Keratinocyte (primary cell): ENCODE measurements around the gene CRYGC. TPM values are rescaled to one million over a fixed set of nuclear protein-coding genes. Genes with fewer than 3 reads are reported as not detected.

Experiments used
- DNase-seq: peaks from one replicate; pipeline ENCODE4 v3.0.0-alpha.2; 2011; ENCODE audit warnings: low read depth, missing footprints, low spot score
- FAIRE-seq: peaks from 2 replicates; lab custom pipeline; 2011; peaks lifted over from hg19 to GRCh38; lab: Jason Lieb, UNC
- H2AFZ ChIP-seq: 2 replicates; pipeline ENCODE4 v1.6.0; 2012; ENCODE audit warnings: low read length, control low read depth, inconsistent platforms; ENCODE audit not compliant: control insufficient read depth
- H3K27ac ChIP-seq: 2 replicates; pipeline ENCODE4 v1.5.1; 2011; ENCODE audit warnings: low read length; ENCODE audit not compliant: control insufficient read depth, insufficient read depth
- H3K27me3 ChIP-seq: 3 replicates; pipeline ENCODE4 v1.6.0; 2011; ENCODE audit warnings: low read length; ENCODE audit not compliant: control insufficient read depth, insufficient read depth; ENCODE audit errors: extremely low read depth
- H3K36me3 ChIP-seq, 2 experiments: 2 replicates in 1 of 2; 3 replicates in 1 of 2; pipeline ENCODE4 v1.5.1; 2011; ENCODE audit warnings: low read length in 2 of 2, mild to moderate bottlenecking in 1 of 2; ENCODE audit not compliant: control insufficient read depth in 2 of 2, insufficient read depth in 2 of 2; ENCODE audit errors: extremely low read depth in 1 of 2
- H3K4me1 ChIP-seq: 3 replicates; pipeline ENCODE4 v1.5.1; 2011; ENCODE audit warnings: low read length; ENCODE audit not compliant: control insufficient read depth, insufficient read depth; ENCODE audit errors: extremely low read depth
- H3K4me2 ChIP-seq: 3 replicates; pipeline ENCODE4 v1.6.0; 2011; ENCODE audit warnings: low read depth, low read length; ENCODE audit not compliant: control insufficient read depth, insufficient read depth; ENCODE audit errors: extremely low read depth
- H3K4me3 ChIP-seq, 3 experiments: fragments of 200-600 bp in 1 of 3; sonication (generic) in 1 of 3; 2 replicates in 2 of 3; 3 replicates in 1 of 3; pipeline ENCODE4 v1.5.1; 2011 to 2016; ENCODE audit warnings: low read length in 3 of 3, mild to moderate bottlenecking in 3 of 3, control low read depth in 2 of 3, inconsistent platforms in 1 of 3, low read depth in 1 of 3, mixed read lengths in 1 of 3, mixed run types in 1 of 3, moderate library complexity in 1 of 3; ENCODE audit not compliant: control insufficient read depth in 2 of 3, insufficient read depth in 2 of 3; ENCODE audit errors: extremely low read depth in 1 of 3
- H3K79me2 ChIP-seq: 2 replicates; pipeline ENCODE4 v1.6.0; 2012; ENCODE audit warnings: low read length; ENCODE audit not compliant: control insufficient read depth, insufficient read depth
- H3K9ac ChIP-seq: 3 replicates; pipeline ENCODE4 v1.6.0; 2011; ENCODE audit warnings: low read length; ENCODE audit not compliant: control insufficient read depth, insufficient read depth; ENCODE audit errors: extremely low read depth
- H3K9me1 ChIP-seq: 3 replicates; pipeline ENCODE4 v1.6.0; 2011; ENCODE audit warnings: low read length; ENCODE audit not compliant: control insufficient read depth, insufficient read depth; ENCODE audit errors: extremely low read depth
- H3K9me3 ChIP-seq: 2 replicates; pipeline ENCODE4 v1.5.1; 2012; ENCODE audit warnings: low read depth, low read length; ENCODE audit not compliant: control insufficient read depth
- H4K20me1 ChIP-seq: 3 replicates; pipeline ENCODE4 v1.6.0; 2011; ENCODE audit warnings: low read length; ENCODE audit not compliant: control insufficient read depth, insufficient read depth; ENCODE audit errors: extremely low read depth
- EZH2 ChIP-seq: IDR thresholded peaks from one replicate; pipeline ENCODE4 v1.6.1; 2012; ENCODE audit warnings: inconsistent platforms, mild to moderate bottlenecking, low read length, moderate library complexity
- dilution Hi-C: fragments of 300-500 bp; cut with MboI; formaldehyde crosslinking; loops from one replicate; pipeline ENCODE4 v1.7.0; 2020; ENCODE audit warnings: low sequenced_read_pairs; ENCODE audit not compliant: extremely low pct_ligation_motif_present
- polyA plus RNA-seq, 5 experiments: library from polyadenylated mRNA; depleted of rRNA in 3 of 5; stranded (reverse) in 3 of 5; stranded (forward) in 1 of 5; unstranded in 1 of 5; fragments of >200 nt; gene quantifications; 1 replicate in 1 of 5; 2 replicates in 3 of 5; 3 replicates in 1 of 5; pipeline versions ENCODE4 v1.2.1 to v1.2.3, GENCODE V29; 2011 to 2012; ENCODE audit warnings: missing spikeins in 2 of 5, low read depth in 1 of 5, low replicate concordance in 1 of 5
- TF ChIP-seq, protein P1 (sequence below), 3 experiments: IDR thresholded peaks in 1 of 3; conservative IDR thresholded peaks in 1 of 3; optimal IDR thresholded peaks in 1 of 3; 2 replicates in 2 of 3; 3 replicates in 1 of 3; pipeline versions ENCODE3 to v1.5.1; 2011; ENCODE audit warnings: low read length in 3 of 3, mild to moderate bottlenecking in 3 of 3, moderate library complexity in 2 of 3, control low read depth in 1 of 3, inconsistent platforms in 1 of 3; ENCODE audit not compliant: insufficient read depth in 2 of 3; ENCODE audit errors: extremely low read depth in 1 of 3

CRYGC gene
- polyA plus RNA-seq, 1 donor (not counting 4 experiments of a cell fraction or from before 2014, with no cell fraction given): not detected

DNA sequence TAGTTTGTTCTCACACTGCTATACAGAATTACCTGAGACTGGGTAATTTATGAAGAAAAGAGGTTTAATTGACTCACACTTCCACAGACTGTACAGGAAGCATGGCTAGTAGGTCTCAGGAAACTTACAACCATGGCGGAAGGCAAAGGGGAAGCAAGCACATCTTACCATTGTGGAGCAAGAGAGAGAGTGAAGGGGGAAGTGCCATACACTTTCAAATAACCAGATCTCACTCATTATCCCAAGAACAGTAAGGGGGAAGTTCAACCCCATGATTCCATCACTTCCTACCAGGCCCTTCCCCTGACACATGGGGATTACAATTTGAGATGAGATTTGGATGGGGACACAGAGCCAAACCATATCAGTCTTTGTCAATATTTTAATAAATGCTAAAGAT, 21.3 kb upstream of the CRYGC start:
- Histone ChIP-seq H4K20me1 (no peaks in the 10 kb centered on the region), H3K9ac (no peak overlapping the region), H3K79me2 (no peaks in the 10 kb centered on the region), H3K9me1 (no peaks in the 10 kb centered on the region), H3K36me3 (no peaks in the 10 kb centered on the region), H2AFZ (no peak overlapping the region), H3K4me1 (no peaks in the 10 kb centered on the region), H3K4me3 (no peak overlapping the region), H3K27me3 (no peaks in the 10 kb centered on the region), H3K27ac (no peak overlapping the region), H3K4me2 (no peak overlapping the region), H3K9me3 (no peaks in the 10 kb centered on the region)
- DNase-seq (no peak), FAIRE-seq (no peak)
- dilution Hi-C loops: no loop called here
- TF ChIP-seq EZH2: no peak
- TF ChIP-seq, protein P1, sequence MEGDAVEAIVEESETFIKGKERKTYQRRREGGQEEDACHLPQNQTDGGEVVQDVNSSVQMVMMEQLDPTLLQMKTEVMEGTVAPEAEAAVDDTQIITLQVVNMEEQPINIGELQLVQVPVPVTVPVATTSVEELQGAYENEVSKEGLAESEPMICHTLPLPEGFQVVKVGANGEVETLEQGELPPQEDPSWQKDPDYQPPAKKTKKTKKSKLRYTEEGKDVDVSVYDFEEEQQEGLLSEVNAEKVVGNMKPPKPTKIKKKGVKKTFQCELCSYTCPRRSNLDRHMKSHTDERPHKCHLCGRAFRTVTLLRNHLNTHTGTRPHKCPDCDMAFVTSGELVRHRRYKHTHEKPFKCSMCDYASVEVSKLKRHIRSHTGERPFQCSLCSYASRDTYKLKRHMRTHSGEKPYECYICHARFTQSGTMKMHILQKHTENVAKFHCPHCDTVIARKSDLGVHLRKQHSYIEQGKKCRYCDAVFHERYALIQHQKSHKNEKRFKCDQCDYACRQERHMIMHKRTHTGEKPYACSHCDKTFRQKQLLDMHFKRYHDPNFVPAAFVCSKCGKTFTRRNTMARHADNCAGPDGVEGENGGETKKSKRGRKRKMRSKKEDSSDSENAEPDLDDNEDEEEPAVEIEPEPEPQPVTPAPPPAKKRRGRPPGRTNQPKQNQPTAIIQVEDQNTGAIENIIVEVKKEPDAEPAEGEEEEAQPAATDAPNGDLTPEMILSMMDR (optimal IDR thresholded peaks at IDR 0.05 in 1 of 3, IDR thresholded peaks at IDR 0.05 in 1 of 3, conservative IDR thresholded peaks at IDR 0.05 in 1 of 3; ENCODE audit: extremely low read depth in 1 of 3, insufficient read depth in 2 of 3, low read length in 3 of 3): no peak

DNA sequence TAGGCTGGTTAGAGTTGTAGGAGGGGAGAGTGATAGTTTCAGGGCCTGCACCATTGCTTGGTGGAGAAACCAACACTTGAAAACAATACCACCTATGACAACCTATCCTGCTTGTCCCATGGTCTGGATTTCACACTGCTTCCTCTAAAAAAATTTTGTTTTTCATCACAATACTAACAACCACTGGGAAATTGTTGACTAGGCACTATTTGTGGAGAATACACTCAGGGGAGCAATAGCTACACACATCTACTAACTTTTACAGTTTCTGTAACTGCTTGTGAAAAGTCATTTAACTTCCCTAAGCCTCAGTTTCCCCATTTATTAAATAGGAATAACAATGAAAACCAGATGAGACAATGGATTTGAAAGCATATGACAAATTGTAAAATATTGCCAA, 20.5 kb upstream of the CRYGC start:
- Histone ChIP-seq H3K36me3 (no peaks in the 10 kb centered on the region), H3K79me2 (no peaks in the 10 kb centered on the region), H2AFZ (no peak overlapping the region), H3K4me2 (no peak overlapping the region), H3K4me1 (no peaks in the 10 kb centered on the region), H4K20me1 (no peaks in the 10 kb centered on the region), H3K27ac (no peak overlapping the region), H3K4me3 (no peak overlapping the region), H3K9me1 (no peaks in the 10 kb centered on the region), H3K27me3 (no peaks in the 10 kb centered on the region), H3K9ac (no peak overlapping the region), H3K9me3 (no peaks in the 10 kb centered on the region)
- TF ChIP-seq, protein P1 (optimal IDR thresholded peaks at IDR 0.05 in 1 of 3, IDR thresholded peaks at IDR 0.05 in 1 of 3, conservative IDR thresholded peaks at IDR 0.05 in 1 of 3; ENCODE audit: extremely low read depth in 1 of 3, insufficient read depth in 2 of 3, low read length in 3 of 3): no peak
- TF ChIP-seq EZH2: no peak
- no peak for FAIRE-seq
- dilution Hi-C loops: no loop called here
- DNase-seq: no peak
